Stimulated activated CD4-positive, alpha-beta T cell treated with anti-CD3 and anti-CD28 coated beads, Interleukin-4, amount 100 ng/mL, for 4 hours (primary cell): ENCODE results near the gene MAMLD1.

Experiments
- DNase-seq, 2 experiments: peaks; one replicate each; pipeline ENCODE4 v3.0.0-alpha.2; 2020

The MAMLD1 gene

DNA sequence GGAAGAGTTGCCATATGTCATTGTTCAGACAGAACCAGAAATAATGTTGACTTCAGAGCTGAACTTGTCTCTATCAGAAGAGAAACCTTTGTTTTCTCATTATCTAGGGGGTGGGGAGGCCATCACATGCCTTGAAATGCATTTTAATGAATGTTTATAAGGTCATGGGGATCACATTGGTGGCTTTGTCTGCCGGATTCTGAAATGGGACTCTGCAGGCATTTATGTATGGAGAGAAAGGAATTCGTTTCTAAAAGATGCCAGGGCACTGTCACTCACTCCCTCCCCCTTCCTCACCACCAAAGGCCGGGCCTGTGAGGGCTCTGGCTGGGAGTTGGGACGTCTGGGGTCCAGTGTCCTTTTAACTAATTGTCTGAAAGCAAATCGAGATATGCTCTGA is 102.2 kb downstream of the MAMLD1 start:
- DNase-seq = no peak

DNA sequence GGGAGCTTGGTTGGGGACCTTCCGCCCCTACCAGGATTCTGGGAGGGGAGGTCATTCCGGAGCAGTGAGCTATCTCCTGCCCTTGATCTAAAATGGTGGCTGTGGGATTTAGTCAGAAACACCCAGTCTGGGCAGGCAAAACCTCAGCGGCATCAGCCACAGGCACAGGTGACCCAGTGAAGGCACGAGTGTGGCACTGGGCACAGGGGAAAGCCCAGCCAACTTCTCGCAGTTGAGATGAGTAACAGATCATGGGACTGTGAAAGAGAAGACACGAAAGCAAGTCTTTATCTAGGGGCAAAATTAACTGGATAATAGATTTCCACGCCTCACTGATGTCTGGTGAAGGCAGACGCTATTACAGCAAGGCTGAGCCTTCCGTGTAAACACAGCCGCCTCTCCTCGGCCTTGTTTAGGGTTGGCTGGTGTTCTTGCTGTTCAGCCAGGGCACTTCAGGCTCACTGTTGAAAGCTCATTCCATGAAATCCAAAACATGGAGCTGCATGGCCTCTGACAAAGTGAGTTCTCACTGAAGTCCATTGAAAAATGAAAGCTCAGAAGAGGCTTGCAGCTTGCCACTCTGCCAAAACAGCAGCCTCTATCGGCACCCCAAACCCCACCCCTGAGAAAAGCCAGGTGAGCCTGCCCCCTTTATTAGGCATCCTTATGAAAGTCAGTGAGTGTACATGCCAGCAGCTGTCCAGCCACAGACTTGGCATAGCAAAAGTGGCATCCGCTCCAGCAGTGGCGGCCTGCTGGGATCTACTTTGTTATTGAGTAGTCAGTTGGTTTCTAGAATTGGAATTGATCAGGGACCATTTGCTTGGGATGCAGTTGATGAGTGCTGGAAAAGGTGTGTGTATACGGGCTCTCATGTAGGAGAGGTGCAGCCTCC is 103.0 kb downstream of the MAMLD1 start:
- DNase-seq = no peak

DNA sequence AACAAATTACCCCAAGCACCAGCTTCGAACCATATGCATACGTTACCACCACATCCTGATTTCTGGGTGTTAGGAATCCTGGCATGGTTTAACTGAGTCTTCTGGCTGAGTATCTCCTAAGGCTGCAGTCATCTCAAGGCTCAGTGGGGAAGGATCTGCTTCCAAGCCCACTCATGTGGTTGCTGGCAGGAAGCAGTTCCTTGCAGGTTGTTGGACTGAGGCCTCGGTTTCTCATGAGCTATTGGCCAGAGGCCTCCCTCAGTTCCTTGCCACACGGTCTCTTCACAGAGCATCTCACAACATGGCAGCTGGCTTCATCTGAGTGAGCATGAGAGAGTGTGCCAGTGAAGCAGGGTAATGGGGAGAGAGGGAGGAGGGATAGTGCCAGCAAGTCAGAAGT is 109.2 kb downstream of the MAMLD1 start:
- no peak for DNase-seq

DNA sequence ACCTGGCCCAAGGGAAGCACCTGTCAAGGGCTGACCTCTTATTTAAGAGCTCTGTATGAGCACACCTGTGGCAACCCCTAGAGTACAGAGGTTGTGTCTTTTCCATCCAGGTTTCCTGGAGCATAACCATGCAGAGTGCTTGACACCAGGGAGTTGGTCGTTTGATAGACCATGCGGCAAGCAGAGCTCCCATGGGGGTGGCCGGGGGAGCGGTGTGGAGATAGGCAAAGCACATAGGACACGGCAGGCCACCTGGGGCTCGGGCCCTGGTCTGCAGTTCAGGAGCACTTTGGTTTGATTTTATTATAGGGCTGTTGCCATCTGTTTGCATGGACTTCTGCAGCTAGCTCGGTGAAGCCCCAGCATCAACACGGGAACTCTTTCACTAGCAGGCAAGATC is 110.3 kb downstream of the MAMLD1 start:
- DNase-seq = no peak

DNA sequence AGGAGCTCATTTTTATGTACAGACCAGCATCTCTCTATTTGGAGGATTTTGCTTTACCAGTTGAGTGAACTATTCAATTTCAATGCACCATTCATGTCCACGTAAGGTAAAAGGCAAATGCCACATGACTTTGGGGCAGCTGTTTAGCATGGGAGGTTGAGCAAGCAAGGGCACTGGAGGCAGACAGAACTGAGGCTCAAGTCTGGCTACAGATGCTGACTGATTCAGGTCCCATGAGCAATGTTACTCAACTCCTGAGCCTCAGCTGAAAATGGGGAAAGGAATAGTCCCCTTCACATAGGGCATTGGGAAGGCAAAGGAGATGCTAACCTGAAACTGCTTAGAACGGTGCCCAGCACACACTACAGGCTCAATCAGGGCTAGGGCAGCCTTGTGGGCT is 112.3 kb downstream of the MAMLD1 start:
- no peak for DNase-seq

DNA sequence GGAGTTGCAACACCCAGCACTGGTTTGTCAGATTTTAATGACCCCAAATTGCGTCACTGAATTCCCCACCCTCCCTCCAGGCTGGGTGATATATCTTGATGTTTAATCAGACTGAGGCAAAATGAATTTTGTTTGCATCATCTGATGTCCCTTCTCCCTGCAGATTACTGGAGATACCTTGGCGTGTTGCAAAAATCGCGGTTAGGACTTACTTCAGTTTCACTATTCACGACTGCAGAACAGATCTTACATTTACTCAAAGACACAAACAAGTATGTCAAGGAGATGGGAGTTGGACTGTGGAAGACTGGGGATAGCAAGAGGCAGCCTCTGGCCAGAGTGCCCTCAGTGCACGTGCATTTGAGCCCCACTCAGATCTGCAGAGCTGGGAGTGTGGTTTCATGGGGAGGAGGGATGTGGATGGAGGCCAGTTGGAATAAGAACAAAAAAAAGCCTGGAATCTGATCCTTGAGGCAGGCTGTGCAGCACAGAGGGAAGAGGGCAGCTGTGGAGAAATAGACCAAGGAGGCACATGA is 113.1 kb downstream of the MAMLD1 start:
- no peak for DNase-seq

DNA sequence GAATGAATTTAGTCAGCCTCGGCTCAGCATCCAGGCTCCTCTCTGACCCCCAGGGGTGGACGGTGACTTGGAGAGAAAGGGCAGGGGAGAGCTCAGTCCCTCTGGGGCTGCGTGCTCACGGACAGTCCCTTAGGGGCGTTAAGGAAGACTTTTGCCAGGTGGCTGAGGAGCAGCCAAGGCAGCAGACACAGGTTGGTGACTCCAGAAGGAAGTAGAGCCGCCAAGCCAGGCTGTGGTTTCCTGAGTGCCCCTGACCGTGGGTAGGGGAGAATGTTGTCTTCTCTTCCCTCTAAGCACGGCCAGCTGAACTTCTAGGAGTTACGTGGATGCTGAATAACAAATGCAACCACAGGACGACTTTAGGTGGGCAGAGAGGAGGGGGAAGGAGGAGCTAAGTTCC is 114.3 kb downstream of the MAMLD1 start:
- DNase-seq = no peak

DNA sequence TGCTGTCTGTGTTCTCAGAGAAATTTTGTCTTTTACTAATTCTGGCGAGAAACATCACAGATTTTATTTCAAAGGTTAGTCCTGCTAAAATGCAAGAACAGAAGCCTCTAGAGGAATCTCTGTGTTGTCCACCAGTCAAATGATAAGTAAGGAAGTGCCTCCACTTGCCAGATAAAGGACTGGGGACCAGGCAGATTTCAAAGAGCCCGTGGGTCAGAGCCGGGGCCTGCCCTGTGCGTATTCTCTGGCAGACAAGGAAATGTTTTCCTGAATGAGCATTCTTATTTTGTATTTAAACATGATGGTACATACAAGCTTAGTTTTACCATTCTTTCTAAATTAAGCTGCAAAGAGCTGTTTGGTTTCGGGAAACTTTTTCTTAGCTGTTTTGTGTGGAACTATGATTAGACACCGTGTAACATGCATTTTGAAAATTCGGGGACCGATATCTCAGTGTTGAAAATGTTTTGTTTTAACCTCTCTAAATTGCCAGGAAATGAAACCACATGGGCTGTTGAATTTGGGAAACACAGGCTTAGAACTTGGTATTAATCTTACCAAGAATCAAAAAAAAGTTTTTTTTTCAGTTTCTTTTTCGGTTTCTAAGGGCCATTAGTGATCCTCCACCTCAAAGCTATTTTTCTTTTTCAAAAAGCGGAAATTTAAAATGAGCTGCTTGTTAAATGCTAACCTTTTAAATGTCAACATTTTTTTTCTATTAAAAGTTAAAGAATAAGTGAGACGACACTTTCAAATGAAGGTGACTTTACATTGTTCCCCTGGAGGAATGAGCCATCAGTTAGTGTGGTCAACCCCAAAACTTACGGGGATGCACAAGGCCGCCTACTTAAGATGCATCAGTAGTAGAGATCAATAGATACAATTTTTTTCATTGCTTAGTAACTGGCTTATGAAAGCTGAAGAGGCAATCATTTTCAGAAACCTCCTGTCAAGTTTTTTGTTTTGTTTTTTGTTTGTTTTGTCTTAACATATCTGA is 115.7 kb downstream of the MAMLD1 start:
- peak in 1 of 2 experiments; percentile 37 for DNase-seq

DNA sequence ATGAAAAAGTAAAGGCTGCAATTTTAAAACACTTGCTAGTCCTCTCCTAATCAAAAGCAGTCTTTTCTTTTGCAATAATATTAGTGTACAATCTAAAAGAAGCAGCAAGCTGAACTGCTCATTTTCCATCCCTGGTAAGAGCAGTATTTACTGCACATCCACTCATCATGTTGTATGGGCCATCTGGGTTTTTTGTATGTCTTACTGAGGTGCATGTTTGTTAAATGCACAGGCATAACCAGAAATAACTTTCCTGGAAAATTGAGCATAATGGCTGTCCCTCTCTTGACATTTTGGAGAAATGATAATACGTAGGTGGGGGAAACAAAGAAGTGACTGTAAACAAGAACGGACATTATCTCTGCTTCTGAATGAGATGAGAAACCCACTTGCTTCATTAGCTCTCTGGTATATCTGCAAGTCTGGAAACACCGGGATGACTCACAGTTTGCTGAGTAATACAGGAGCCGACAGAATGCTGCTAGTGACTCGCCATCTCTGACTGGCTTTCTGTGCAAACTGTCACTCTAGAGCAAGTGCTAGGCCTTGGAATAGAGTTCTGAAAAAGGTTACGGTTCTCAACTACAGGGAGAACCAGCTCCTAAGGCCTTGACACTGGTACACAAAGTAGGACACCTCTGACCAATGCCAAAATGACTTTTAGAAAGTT is 119.6 kb downstream of the MAMLD1 start:
- peak; percentile 23 to 73 for DNase-seq

DNA sequence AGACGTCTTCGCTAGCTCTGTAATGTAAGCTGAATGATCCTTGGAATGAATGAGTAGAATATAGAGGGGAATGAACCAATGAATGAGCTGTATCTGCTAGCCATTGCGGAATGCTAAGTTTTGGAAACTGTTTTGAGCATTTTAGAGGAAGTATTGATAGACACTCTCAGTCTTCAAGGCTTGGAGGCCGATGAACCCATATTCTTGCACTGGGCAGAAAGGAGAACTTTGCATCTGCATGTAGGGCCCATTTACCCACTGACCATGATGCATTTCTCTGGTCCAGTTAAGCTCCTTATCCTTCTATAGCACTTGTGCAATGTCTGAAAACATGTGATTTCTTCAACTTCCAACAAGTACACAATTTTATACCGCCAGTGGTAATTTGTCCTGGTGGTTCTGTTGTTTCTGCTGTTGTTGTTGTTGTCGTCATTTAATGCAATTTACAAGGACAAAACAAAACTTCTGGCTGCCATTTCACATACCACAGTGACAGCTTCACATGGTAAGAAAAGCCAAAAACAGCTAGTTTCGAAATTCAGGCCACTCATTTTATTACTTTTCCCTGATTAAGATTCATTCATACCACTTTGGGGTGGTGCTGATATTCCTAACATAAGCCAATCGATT is 120.4 kb downstream of the MAMLD1 start:
- no peak for DNase-seq

DNA sequence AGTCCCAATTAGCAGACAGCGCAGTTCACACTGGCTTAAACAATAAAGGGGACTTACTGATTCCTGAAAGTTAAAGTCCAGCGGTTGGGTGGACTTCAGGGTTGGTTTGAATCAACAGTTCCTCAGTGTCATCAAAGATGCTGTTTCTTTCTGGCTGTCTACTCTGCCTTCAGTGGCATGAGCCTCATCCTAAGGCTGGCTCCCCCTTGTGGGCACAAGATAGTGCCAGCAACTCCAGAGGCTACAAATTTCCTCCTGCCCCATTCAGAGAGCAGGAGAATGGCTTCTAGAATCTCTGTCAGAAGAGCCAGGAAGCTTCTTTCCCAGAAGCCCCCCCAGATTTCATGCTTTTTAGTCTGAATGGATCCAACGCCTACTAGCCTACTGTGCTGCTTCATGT is 122.9 kb downstream of the MAMLD1 start:
- DNase-seq = peak; percentile 44 to 46

DNA sequence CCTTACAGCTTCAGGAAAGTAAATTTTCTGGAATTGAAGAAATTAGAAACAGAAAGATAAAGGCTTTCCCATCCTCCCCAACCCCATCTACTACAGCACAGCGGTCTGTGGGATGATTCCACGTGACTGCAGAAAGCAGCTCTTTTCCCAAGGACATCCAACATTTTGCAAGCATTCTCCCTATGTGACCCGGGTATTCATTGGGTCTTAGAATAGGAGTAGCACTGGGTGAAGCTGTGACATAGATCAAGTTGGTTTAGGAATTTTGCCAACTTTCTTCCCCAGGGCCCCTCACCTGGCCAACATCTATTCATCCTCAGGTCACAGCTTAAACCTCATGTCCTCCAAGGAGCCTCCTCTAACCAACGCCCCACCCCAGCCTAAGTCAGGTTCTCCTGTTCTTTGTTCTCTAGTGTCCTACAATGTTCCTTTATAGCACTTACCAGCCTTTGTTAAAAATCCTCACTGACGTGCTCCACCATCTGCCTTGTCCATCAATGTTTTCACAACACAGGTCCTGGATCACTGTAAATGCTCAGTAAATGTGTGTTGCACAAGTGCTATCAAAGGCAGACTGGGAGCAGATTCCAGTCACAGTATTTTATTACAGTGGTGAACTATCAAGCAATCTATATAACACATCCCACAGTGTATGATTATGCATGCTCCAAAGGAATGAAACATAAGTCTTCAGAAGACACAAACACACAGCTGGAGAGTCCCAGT is 124.4 kb downstream of the MAMLD1 start:
- no peak for DNase-seq

DNA sequence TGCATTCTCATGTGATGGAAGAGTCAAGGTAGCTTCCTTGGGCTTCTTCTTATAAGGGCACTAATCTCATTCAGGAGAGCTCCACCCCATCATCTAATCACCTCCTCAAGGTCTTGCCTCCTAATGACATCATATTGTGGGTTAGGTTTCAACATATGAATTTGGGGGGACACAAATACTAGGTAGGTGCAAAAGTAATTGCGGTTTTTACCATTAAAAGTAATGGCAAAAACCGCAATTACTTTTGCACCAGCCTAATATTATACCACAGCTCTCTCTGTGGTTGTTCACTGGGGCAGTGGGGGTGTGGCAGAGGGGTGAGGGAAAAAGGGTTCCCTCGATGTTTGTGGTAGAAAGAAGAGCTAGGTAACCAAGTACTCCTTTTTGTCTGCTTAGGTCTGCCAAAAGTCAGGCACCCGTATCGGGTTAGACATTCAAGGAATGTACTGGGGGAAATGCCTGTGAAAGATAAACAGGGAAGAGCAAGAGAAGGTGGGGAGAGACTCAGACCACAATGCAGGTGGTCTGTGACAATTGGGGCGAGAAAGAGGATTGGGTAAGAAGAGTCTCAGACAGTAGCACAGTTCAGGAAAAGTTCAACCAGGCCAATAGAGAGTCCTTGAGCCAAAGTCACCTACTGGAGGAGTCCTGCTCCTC is 126.4 kb downstream of the MAMLD1 start:
- DNase-seq = no peak

DNA sequence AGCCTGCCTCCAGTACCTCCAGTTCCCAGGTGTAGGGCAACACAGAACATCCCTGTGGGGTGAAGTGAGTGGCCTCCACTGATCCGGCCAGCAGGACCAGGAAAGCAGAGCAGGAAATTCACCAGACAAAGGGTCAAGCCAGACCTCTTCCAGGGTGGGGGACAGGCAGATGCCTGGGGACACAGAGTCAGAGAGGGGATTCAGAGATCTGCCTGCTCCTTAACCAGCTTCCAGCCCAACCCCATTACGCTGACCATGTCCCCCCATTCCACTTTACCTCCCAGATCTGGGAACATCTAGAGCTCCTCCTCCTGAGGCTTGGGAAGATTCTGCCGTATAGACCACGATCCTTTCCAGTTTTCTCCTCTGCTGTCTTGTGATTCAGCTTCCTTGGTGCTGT is 132.4 kb downstream of the MAMLD1 start:
- DNase-seq = no peak

DNA sequence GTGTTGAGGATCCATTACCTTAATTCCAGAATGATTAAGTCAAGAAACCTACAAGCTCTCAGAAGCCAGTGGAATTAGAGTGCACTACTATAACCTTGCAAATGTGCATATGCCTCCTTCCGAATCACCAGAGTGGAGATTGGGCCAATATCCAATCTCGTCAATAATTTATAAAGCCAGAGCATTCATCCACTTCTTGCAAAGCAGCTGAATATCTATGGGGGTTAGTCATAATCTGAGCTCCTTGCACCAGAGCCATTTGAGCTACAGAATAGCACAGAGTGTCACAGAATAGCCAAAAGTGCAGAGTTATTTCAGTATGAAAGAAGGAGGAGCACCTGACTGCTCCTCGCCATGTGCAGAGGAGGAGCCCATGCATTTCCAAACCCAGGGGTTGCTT is 136.1 kb downstream of the MAMLD1 start:
- DNase-seq = no peak

DNA sequence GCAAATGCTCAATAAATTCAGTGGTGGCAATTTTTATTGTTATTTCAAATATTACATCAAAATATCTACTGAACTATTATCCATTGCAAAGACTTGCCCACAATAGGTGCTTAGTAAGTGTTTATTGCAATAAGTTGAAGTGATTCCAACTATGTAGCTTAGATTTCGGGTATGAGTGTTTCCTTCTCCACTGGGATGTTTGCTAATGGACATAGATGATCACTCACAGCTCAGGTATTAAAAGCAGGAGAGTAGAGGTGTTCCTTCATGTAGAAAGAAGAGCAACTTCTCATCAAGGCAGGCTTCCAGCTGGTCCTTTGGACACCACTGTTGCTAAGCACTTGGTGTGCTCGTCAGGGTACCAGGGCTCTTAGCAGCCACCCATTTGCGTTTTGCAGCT is 139.0 kb downstream of the MAMLD1 start:
- no peak for DNase-seq

DNA sequence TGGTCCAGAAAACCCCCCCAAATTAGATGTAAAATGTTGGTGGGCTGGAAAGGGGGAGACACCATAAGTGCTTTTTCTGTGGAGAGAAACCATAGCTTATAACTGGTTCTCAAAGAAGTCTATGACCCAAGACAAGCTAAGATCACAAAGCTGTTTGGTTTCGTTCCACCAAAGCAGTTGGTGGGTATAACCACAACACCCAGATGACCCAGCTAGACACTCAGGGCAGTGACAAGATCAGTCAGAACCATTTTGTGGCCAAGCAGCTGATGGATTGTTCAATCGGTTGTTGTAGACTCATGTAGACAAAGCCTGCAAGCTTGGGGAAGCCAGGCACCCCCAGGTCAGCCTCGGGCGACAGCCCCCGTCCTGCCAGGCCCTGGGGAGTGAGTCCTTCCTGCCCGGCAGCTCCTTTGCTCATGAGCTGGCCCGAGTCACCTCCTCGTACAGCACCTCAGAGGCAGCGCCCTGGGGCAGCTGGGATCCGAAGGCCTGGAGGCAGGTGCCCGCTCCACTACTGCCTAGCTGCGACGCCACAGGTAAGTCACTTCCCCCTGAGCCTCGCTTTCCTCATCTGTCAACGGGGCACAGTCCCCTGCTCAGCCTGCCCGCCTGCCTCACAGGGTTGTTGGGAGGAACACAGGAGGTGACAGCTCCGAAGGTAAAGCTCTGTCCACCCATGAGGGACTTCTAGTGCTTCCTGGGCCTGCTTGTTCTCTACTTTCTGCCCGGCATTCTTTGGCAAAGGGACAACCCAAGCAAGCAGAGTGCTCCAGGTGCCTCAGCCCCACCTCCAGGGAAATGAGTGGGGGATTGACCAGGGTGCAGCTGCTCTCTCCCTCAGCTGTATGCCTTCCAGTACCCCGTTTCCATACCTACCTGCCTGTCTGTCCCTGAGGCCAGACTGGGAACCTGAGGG is 140.1 kb downstream of the MAMLD1 start:
- DNase-seq = no peak

DNA sequence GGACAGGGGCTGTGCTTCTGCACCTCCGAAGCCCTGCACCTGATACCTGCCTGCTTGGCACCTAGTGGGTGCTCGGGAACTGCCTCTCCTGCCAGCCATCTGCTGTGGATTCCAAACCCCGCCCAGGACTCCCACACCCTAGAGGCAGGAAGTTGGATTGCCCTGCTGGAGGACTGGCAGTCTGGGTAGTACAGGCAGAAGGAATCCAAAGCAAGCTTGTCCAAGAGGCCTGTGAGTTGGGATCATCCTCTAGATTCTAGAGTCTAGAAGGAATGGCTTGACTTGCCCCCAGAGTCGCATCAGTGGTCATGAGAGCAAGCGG is 140.7 kb downstream of the MAMLD1 start:
- DNase-seq = no peak

DNA sequence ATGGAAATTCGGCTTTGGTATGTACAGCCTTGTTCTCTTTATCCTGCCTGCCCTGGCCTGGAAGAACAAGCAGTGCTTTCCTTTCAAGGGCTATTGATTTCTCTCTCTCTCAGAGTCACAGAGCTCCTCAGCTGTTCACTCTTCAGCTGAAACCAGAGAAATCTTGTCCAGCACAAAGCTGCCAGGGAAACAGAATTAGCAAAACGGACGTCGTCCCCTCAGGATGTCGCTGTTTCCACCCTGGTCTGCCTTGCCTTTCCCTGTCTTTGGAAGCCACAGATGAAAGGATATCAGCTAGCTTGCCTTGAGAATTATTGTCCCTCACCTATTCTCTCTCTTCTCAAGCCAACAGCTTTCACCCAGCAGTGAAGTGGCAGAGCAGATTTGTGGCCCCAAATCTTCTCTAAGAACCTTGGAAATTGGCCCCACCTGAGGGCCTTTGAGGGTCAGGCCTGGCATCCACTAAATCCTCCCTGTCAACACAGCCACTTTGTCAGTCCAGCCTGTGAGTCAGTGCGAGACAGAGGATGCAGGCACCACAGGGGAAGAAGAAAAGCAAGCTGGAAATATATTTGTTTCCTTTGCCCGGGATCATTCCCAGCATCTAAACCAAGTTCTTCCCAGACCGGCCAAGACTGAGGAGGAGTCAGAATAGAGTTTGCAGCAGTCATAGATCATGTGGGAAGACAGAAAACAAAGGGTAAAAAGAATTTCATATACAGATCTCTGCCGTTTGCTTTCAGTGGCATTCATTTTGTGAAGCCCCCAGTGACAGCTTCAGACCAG is 141.5 kb downstream of the MAMLD1 start:
- no peak for DNase-seq
